Measurements from ENCODE around the gene TRPM8. TPM values are rescaled to one million over a fixed set of nuclear protein-coding genes. Genes with fewer than 3 reads are reported as not detected.

Gene TRPM8
- total RNA-seq, 2 experiments from 2014 or later: not detected

GRCh38 chr2:233981574-233982420 is 64.6 kb downstream of the TRPM8 start:
- no peaks in the 10 kb centered on the region for H3K36me3 Mint-ChIP-seq (ENCODE audit: low read depth)
- H3K4me1 Mint-ChIP-seq (ENCODE audit: low read depth): peaks cover 11% of the 10 kb centered on the region
- peaks cover 3% of the 10 kb centered on the region for H3K9me3 Mint-ChIP-seq
- intact Hi-C loops (cut with micrococcal nuclease): no loop called here
- CTCF ChIA-PET: no interaction called here
- no peak overlapping the region for H3K4me3 Mint-ChIP-seq
- H3K27ac Mint-ChIP-seq: no peak overlapping the region
- DNase-seq: no peak
- no peaks in the 10 kb centered on the region for H3K27me3 Mint-ChIP-seq (ENCODE audit: low read depth)

GRCh38 chr2:233982421-233983121 is 65.4 kb downstream of the TRPM8 start:
- Mint-ChIP-seq H3K4me1 (ENCODE audit: low read depth) (peaks cover 10% of the 10 kb centered on the region), H3K36me3 (ENCODE audit: low read depth) (no peaks in the 10 kb centered on the region), H3K27ac (no peak overlapping the region), H3K9me3 (peaks cover 3% of the 10 kb centered on the region), H3K4me3 (no peak overlapping the region), H3K27me3 (ENCODE audit: low read depth) (no peaks in the 10 kb centered on the region)
- DNase-seq: no peak
- CTCF ChIA-PET: no interaction called here
- intact Hi-C loops (cut with micrococcal nuclease): no loop called here

- intact Hi-C loops (cut with micrococcal nuclease): no loop called here
- DNase-seq: no peak
- H3K27ac Mint-ChIP-seq: no peak overlapping the region
- H3K4me3 Mint-ChIP-seq: no peak overlapping the region
- H3K27me3 Mint-ChIP-seq (ENCODE audit: low read depth): no peaks in the 10 kb centered on the region
- H3K9me3 Mint-ChIP-seq: peaks cover 10% of the 10 kb centered on the region
- no peaks in the 10 kb centered on the region for H3K36me3 Mint-ChIP-seq (ENCODE audit: low read depth)
- H3K4me1 Mint-ChIP-seq (ENCODE audit: low read depth): peaks cover 7% of the 10 kb centered on the region
- CTCF ChIA-PET: no interaction called here
Measured at GRCh38 chr2:233983445-233983844, 66.3 kb downstream of the TRPM8 start.

GRCh38 chr2:233988581-233988980 is 71.4 kb downstream of the TRPM8 start:
- intact Hi-C loops (cut with micrococcal nuclease): no loop called here
- Mint-ChIP-seq H3K4me3 (no peak overlapping the region), H3K27ac (no peak overlapping the region)

GRCh38 chr2:233989221-233989858 is 72.2 kb downstream of the TRPM8 start:
- Mint-ChIP-seq H3K27me3 (ENCODE audit: low read depth) (no peaks in the 10 kb centered on the region), H3K36me3 (ENCODE audit: low read depth) (no peaks in the 10 kb centered on the region), H3K4me3 (no peak overlapping the region), H3K27ac (no peak overlapping the region), H3K4me1 (ENCODE audit: low read depth) (peaks cover 38% of the 10 kb centered on the region), H3K9me3 (peaks cover 10% of the 10 kb centered on the region)
- CTCF ChIA-PET: interaction anchor here (0.9 kb wide), 1 partner anchor 477 kb away, joined by 3 read pairs; no protein-coding TSS in a partner anchor
- DNase-seq: no peak
- intact Hi-C loops (cut with micrococcal nuclease): no loop called here

More at GRCh38 chr2:233988581-233988980, 71.4 kb downstream of the TRPM8 start:
- DNase-seq: no peak
- Mint-ChIP-seq H3K27me3 (ENCODE audit: low read depth) (no peaks in the 10 kb centered on the region), H3K9me3 (peaks cover 10% of the 10 kb centered on the region), H3K4me1 (ENCODE audit: low read depth) (peaks cover 37% of the 10 kb centered on the region), H3K36me3 (ENCODE audit: low read depth) (no peaks in the 10 kb centered on the region)
- CTCF ChIA-PET: interaction anchor here (0.9 kb wide), 1 partner anchor 478 kb away, joined by 3 read pairs; no protein-coding TSS in a partner anchor

- Mint-ChIP-seq H3K4me3 (no peak overlapping the region), H3K27ac (no peak overlapping the region), H3K4me1 (ENCODE audit: low read depth) (peaks cover 38% of the 10 kb centered on the region), H3K9me3 (peaks cover 6% of the 10 kb centered on the region), H3K27me3 (ENCODE audit: low read depth) (no peaks in the 10 kb centered on the region), H3K36me3 (ENCODE audit: low read depth) (no peaks in the 10 kb centered on the region)
- DNase-seq: peak; percentile 88
- CTCF ChIA-PET: no interaction called here
- intact Hi-C loops (cut with micrococcal nuclease): loop anchor here (1.0 to 5.0 kb wide), 5 partner anchors 35 to 512 kb away; no protein-coding TSS in a partner anchor
Measured at GRCh38 chr2:233990261-233990798, 73.2 kb downstream of the TRPM8 start.

GRCh38 chr2:233991196-233991595 is 74.0 kb downstream of the TRPM8 start:
- H3K36me3 Mint-ChIP-seq (ENCODE audit: low read depth): no peaks in the 10 kb centered on the region
- no peak overlapping the region for H3K4me3 Mint-ChIP-seq
- CTCF ChIA-PET: no interaction called here
- H3K9me3 Mint-ChIP-seq: peaks cover 6% of the 10 kb centered on the region
- peak; percentile 22 for DNase-seq
- H3K27me3 Mint-ChIP-seq (ENCODE audit: low read depth): no peaks in the 10 kb centered on the region
- H3K4me1 Mint-ChIP-seq (ENCODE audit: low read depth): peaks cover 42% of the 10 kb centered on the region
- H3K27ac Mint-ChIP-seq: no peak overlapping the region
- intact Hi-C loops (cut with micrococcal nuclease): loop anchor here (5.0 kb wide), 2 partner anchors 281 to 511 kb away; no protein-coding TSS in a partner anchor

- intact Hi-C loops (cut with micrococcal nuclease): loop anchor here (5.0 kb wide), 2 partner anchors 280 to 510 kb away; no protein-coding TSS in a partner anchor
- Mint-ChIP-seq H3K27ac (no peak overlapping the region), H3K4me3 (no peak overlapping the region), H3K36me3 (ENCODE audit: low read depth) (no peaks in the 10 kb centered on the region), H3K9me3 (peaks cover 6% of the 10 kb centered on the region), H3K4me1 (ENCODE audit: low read depth) (peaks cover 45% of the 10 kb centered on the region), H3K27me3 (ENCODE audit: low read depth) (no peaks in the 10 kb centered on the region)
- CTCF ChIA-PET: interaction anchor here (1.1 kb wide), 1 partner anchor 553 kb away, joined by 3 read pairs; no protein-coding TSS in a partner anchor
- DNase-seq: no peak
Measured at GRCh38 chr2:233992513-233993217, 75.5 kb downstream of the TRPM8 start.

GRCh38 chr2:233993461-233993860 is 76.3 kb downstream of the TRPM8 start:
- Mint-ChIP-seq H3K4me3 (no peak overlapping the region), H3K4me1 (ENCODE audit: low read depth) (peaks cover 48% of the 10 kb centered on the region), H3K36me3 (ENCODE audit: low read depth) (no peaks in the 10 kb centered on the region), H3K27ac (no peak overlapping the region), H3K27me3 (ENCODE audit: low read depth) (no peaks in the 10 kb centered on the region), H3K9me3 (no peaks in the 10 kb centered on the region)
- DNase-seq: no peak
- CTCF ChIA-PET: interaction anchor here (1.1 kb wide), 1 partner anchor 552 kb away, joined by 3 read pairs; no protein-coding TSS in a partner anchor
- intact Hi-C loops (cut with micrococcal nuclease): loop anchor here (5.0 kb wide), 2 partner anchors 279 to 509 kb away; no protein-coding TSS in a partner anchor

- intact Hi-C loops (cut with micrococcal nuclease): loop anchor here (5.0 kb wide), 2 partner anchors 278 to 508 kb away; no protein-coding TSS in a partner anchor
- Mint-ChIP-seq H3K27ac (no peak overlapping the region), H3K36me3 (ENCODE audit: low read depth) (no peaks in the 10 kb centered on the region), H3K9me3 (no peaks in the 10 kb centered on the region), H3K4me1 (ENCODE audit: low read depth) (peaks cover 44% of the 10 kb centered on the region), H3K27me3 (ENCODE audit: low read depth) (no peaks in the 10 kb centered on the region), H3K4me3 (no peak overlapping the region)
- DNase-seq: no peak
- CTCF ChIA-PET: no interaction called here
Measured at GRCh38 chr2:233994151-233994550, 77.0 kb downstream of the TRPM8 start.

- Mint-ChIP-seq H3K4me1 (ENCODE audit: low read depth) (peaks cover 30% of the 10 kb centered on the region), H3K27ac (no peak overlapping the region), H3K4me3 (no peak overlapping the region), H3K9me3 (no peaks in the 10 kb centered on the region), H3K27me3 (ENCODE audit: low read depth) (no peaks in the 10 kb centered on the region), H3K36me3 (ENCODE audit: low read depth) (no peaks in the 10 kb centered on the region)
- no peak for DNase-seq
- CTCF ChIA-PET: interaction anchor here (0.7 kb wide), 1 partner anchor 131 kb away, joined by 3 read pairs; no protein-coding TSS in a partner anchor
- intact Hi-C loops (cut with micrococcal nuclease): no loop called here
Measured at GRCh38 chr2:233996000-233996399, 78.8 kb downstream of the TRPM8 start.

All from activated naive CD4-positive, alpha-beta T cell treated with anti-CD3 and anti-CD28 coated beads for 36 hours (primary cell).